IMR-90 (cell line): ENCODE data around the gene CPLX4. TPM values are rescaled to one million over a fixed set of nuclear protein-coding genes. Genes with fewer than 3 reads are reported as not detected.
A peak's percentile ranks its signal among the peaks of the same experiment; 100 is the strongest.

ENCODE experiments used
- ATAC-seq: fragments of 200-7000 bp; cut with Tn5 transposase; 2 replicates; pipeline ENCODE4 v1.9.1; 2020; ENCODE audit warnings: low read depth, mild to moderate bottlenecking, moderate library complexity
- BruUV-seq: library from RNA; stranded (reverse); fragments of 400-500 nt; replicated peaks from 2 replicates; lab custom pipeline; 2021; lab: Mats Ljungman, UMichigan
- CTCF ChIA-PET: fragments of 300-600 bp; formaldehyde crosslinking; extraction: SDS; loops from one replicate; lab custom pipeline; 2021; ENCODE audit warnings: antibody characterized with exemption; lab: Yijun Ruan, JAX
- POLR2A ChIA-PET: fragments of 300-600 bp; sonication (Branson Sonifier 250); formaldehyde crosslinking; loops from one replicate; lab custom pipeline; 2022; ENCODE audit warnings: antibody characterized with exemption; ENCODE audit not compliant: unreplicated experiment; lab: Charles Lee
- DNase-seq: peaks from one replicate; pipeline ENCODE4 v3.0.0; 2013
- H2AFZ ChIP-seq: replicated peaks from 2 replicates; pipeline ENCODE3; 2013; ENCODE audit warnings: low read length, mild to moderate bottlenecking; ENCODE audit not compliant: poor library complexity
- H2AK5ac ChIP-seq: 2 replicates; pipeline ENCODE4 v1.6.1; 2013; ENCODE audit warnings: low read depth, low read length, inconsistent platforms
- H2AK9ac ChIP-seq: replicated peaks from 2 replicates; pipeline ENCODE3; 2013; ENCODE audit warnings: mild to moderate bottlenecking, low read depth, low read length, moderate library complexity; ENCODE audit not compliant: poor library complexity
- H2BK120ac ChIP-seq: 2 replicates; pipeline ENCODE4 v1.6.1; 2013; ENCODE audit warnings: low read depth, low read length, inconsistent platforms
- H2BK15ac ChIP-seq: 3 replicates; pipeline ENCODE4 v1.6.1; 2013; ENCODE audit warnings: low read depth, low read length, inconsistent platforms
- H2BK20ac ChIP-seq: 2 replicates; pipeline ENCODE4 v1.6.1; 2013; ENCODE audit warnings: low read depth, mild to moderate bottlenecking, inconsistent platforms, low read length, moderate library complexity
- H2BK5ac ChIP-seq: 2 replicates; pipeline ENCODE4 v1.6.1; 2013; ENCODE audit warnings: mild to moderate bottlenecking, low read depth, low read length, inconsistent platforms; ENCODE audit not compliant: poor library complexity, severe bottlenecking
- H3K14ac ChIP-seq: replicated peaks from 2 replicates; pipeline ENCODE4 v1.6.1; 2013; ENCODE audit warnings: low read depth, low read length, inconsistent platforms
- H3K18ac ChIP-seq: 2 replicates; pipeline ENCODE4 v1.6.1; 2013; ENCODE audit warnings: low read depth, low read length, control low read depth
- H3K23ac ChIP-seq: 2 replicates; pipeline ENCODE4 v1.6.1; 2013; ENCODE audit warnings: low read depth, low read length, inconsistent platforms
- H3K27ac ChIP-seq: 2 replicates; pipeline ENCODE4 v1.5.1; 2013; ENCODE audit warnings: mild to moderate bottlenecking, control low read depth, low read length; ENCODE audit not compliant: insufficient read depth
- H3K27me3 ChIP-seq: 2 replicates; pipeline ENCODE4 v1.6.1; 2013; ENCODE audit warnings: low read length; ENCODE audit not compliant: control insufficient read depth, insufficient read depth
- H3K36me3 ChIP-seq: 2 replicates; pipeline ENCODE4 v1.6.1; 2013; ENCODE audit warnings: low read length, mixed read lengths; ENCODE audit not compliant: control insufficient read depth, insufficient read depth
- H3K4ac ChIP-seq: 2 replicates; pipeline ENCODE4 v1.6.1; 2013; ENCODE audit warnings: low read depth, low read length, inconsistent platforms
- H3K4me1 ChIP-seq: 2 replicates; pipeline ENCODE4 v1.6.1; 2013; ENCODE audit warnings: low read length, mixed read lengths; ENCODE audit not compliant: control insufficient read depth, insufficient read depth
- H3K4me2 ChIP-seq: 2 replicates; pipeline ENCODE4 v1.6.1; 2013; ENCODE audit warnings: low read depth, mild to moderate bottlenecking, control low read depth, low read length, moderate library complexity
- H3K4me3 ChIP-seq: 2 replicates; pipeline ENCODE4 v1.5.1; 2013; ENCODE audit warnings: low read depth, mild to moderate bottlenecking, control low read depth, low read length, moderate library complexity; ENCODE audit not compliant: insufficient read depth
- H3K56ac ChIP-seq: 2 replicates; pipeline ENCODE4 v1.6.1; 2013; ENCODE audit warnings: low read length, inconsistent platforms; ENCODE audit not compliant: insufficient read depth; ENCODE audit errors: extremely low read depth
- H3K79me1 ChIP-seq, 2 experiments: 2 replicates each; pipeline ENCODE4 v1.6.1; 2013; ENCODE audit warnings: low read length in 2 of 2, inconsistent platforms in 1 of 2, low read depth in 1 of 2
- H3K9ac ChIP-seq: 2 replicates; pipeline ENCODE4 v1.6.1; 2013; ENCODE audit warnings: low read depth, low read length, control low read depth
- H3K9me1 ChIP-seq: 2 replicates; pipeline ENCODE4 v1.6.1; 2013; ENCODE audit warnings: low read length, inconsistent platforms; ENCODE audit not compliant: insufficient read depth
- H3K9me3 ChIP-seq: 2 replicates; pipeline ENCODE4 v1.6.1; 2013; ENCODE audit warnings: low read length; ENCODE audit not compliant: control insufficient read depth, insufficient read depth
- H4K20me1 ChIP-seq: 2 replicates; pipeline ENCODE4 v1.6.1; 2013; ENCODE audit warnings: low read length, inconsistent platforms; ENCODE audit not compliant: insufficient read depth
- H4K5ac ChIP-seq: 2 replicates; pipeline ENCODE4 v1.6.1; 2013; ENCODE audit warnings: mild to moderate bottlenecking, low read depth, low read length, control low read depth
- H4K8ac ChIP-seq, 2 experiments: 2 replicates each; pipeline ENCODE4 v1.6.1; 2013; ENCODE audit warnings: low read depth in 2 of 2, low read length in 2 of 2, control low read depth in 1 of 2, inconsistent platforms in 1 of 2
- H4K91ac ChIP-seq: 2 replicates; pipeline ENCODE4 v1.6.1; 2013; ENCODE audit warnings: low read depth, low read length, inconsistent platforms; ENCODE audit not compliant: insufficient read depth
- CEBPB ChIP-seq: IDR thresholded peaks from 2 replicates; pipeline ENCODE4 v1.6.1; 2012; ENCODE audit warnings: low read depth, low read length, improper control_type of control experiment
- FOS ChIP-seq: fragments of 150-350 bp; IDR thresholded peaks from 2 replicates; pipeline ENCODE4 v1.6.1; 2016; ENCODE audit warnings: low read depth, low read length
- POLR2A ChIP-seq: IDR thresholded peaks from 2 replicates; pipeline ENCODE4 v1.6.1; 2012; ENCODE audit warnings: mild to moderate bottlenecking, low read depth, low read length
- SMC3 ChIP-seq: fragments of 150-350 bp; IDR thresholded peaks from 2 replicates; pipeline ENCODE4 v1.6.1; 2016; ENCODE audit warnings: low read depth, mild to moderate bottlenecking, antibody characterized with exemption, low read length, moderate library complexity
- WGBS, 2 experiments: methylation state at CpG; one replicate each; pipeline versions ENCODE4 v1.1.5 to v1.1.7; 2013; ENCODE audit warnings: missing lambda C conversion rate in 2 of 2; ENCODE audit not compliant: insufficient read length in 1 of 2; ENCODE audit errors: extremely low coverage in 2 of 2; 5-methylcytosine and 5-hydroxymethylcytosine counted together
- dilution Hi-C: fragments of 300-500 bp; cut with HindIII; formaldehyde crosslinking; loops from one replicate; pipeline ENCODE4 v1.14.3; 2018; ENCODE audit warnings: low sequenced_read_pairs; ENCODE audit not compliant: unreplicated experiment
- in situ Hi-C: fragments of 300-500 bp; cut with MboI; formaldehyde crosslinking; loops from 3 replicates; pipeline ENCODE4 v1.14.3; 2019; ENCODE audit warnings: low sequenced_read_pairs, inconsistent platforms, mixed read lengths
- intact Hi-C: fragments of 100-400 bp; cut with micrococcal nuclease; formaldehyde crosslinking; loops from 2 replicates; pipeline ENCODE4 v1.10.0; 2022
- polyA plus RNA-seq, 3 experiments: library from polyadenylated mRNA; depleted of rRNA; stranded (reverse); fragments of >200 nt; gene quantifications; 2 replicates each; pipeline ENCODE4 v1.2.3, GENCODE V29; 2012; ENCODE audit warnings: low replicate concordance in 1 of 3
- total RNA-seq: library from RNA; depleted of rRNA; stranded (reverse); fragments of >200 nt; gene quantifications from 2 replicates; pipeline ENCODE4 v1.2.3, GENCODE V29; 2012
- TF ChIP-seq, protein P1 (sequence below): conservative IDR thresholded peaks from 2 replicates; pipeline ENCODE4 v1.5.1; 2012; ENCODE audit warnings: mild to moderate bottlenecking, low read depth, low read length, improper control_type of control experiment

CPLX4 gene
- total and polyA plus RNA-seq, 2 of the 4 experiments (the other 2 are of a cell fraction), result not detected

DNA sequence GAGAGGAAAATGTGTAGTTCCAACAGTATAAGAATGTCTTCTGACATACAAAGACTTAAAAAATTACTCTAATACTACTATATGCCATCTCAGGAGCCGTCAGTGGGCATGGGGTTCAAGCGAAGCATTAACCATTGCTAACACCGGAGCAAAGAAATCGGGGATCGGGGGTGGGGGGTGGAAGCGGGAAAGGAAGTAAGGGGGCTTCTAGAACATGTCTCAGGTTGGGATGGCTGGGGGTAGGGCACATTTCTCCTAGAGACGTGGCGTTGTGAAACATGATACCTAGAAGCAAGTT, 39.9 kb upstream of the CPLX4 start:
- no peaks in the 10 kb centered on the region; the same call in 1 of the 2 replicates for H3K4me1 ChIP-seq
- H3K9me3 ChIP-seq, result no peaks in the 10 kb centered on the region
- peak overlapping the region; percentile 91; the same call in 1 of the 2 replicates for H3K56ac ChIP-seq
- H3K36me3 ChIP-seq, result peaks cover 7% of the 10 kb centered on the region
- peaks cover 27% of the 10 kb centered on the region; the same call in 1 of the 2 replicates for H4K20me1 ChIP-seq
- H3K4me2 ChIP-seq, result peak overlapping the region; percentile 85
- H3K9ac ChIP-seq, result peak overlapping the region; percentile 100
- no TSS peak for BruUV-seq
- no peak overlapping the region for H2BK15ac ChIP-seq
- DNase-seq, result peak; percentile 82
- H3K79me1 ChIP-seq, result peaks cover 22 to 36% of the 10 kb centered on the region in 2 experiments; a peak in 3 of 4 replicates
- peaks cover 6% of the 10 kb centered on the region for H3K27me3 ChIP-seq
- ChIA-PET POLR2A (no interaction called here), CTCF (no interaction called here)
- H4K8ac ChIP-seq, result peak overlapping the region; percentile 88 to 92
- in situ Hi-C loops (no loop called here), dilution Hi-C loops (no loop called here), intact Hi-C loops (loop anchor here (5.0 kb wide), 1 partner anchor 464 kb away; no protein-coding TSS in a partner anchor)
- no peaks in the 10 kb centered on the region for H3K9me1 ChIP-seq
- H2BK5ac ChIP-seq, result peak overlapping the region; percentile 94
- H3K27ac ChIP-seq, result peak overlapping the region; percentile 97
- H3K18ac ChIP-seq, result peak overlapping the region; percentile 86; the same call in 1 of the 2 replicates
- peak overlapping the region; percentile 93 for H3K14ac ChIP-seq
- peak overlapping the region; percentile 87; the same call in 1 of the 2 replicates for H4K5ac ChIP-seq
- peak overlapping the region; percentile 99 for H3K4me3 ChIP-seq
- peak overlapping the region; percentile 77 for H4K91ac ChIP-seq
- ATAC-seq, result no peak; the same call in 1 of the 2 replicates
- H3K23ac ChIP-seq, result peak overlapping the region; percentile 86
- peak overlapping the region; percentile 91 for H2AK5ac ChIP-seq
- H2AK9ac ChIP-seq, result peak overlapping the region; percentile 99
- peak overlapping the region; percentile 97 for H3K4ac ChIP-seq
- no peak overlapping the region for H2BK20ac ChIP-seq
- H2BK120ac ChIP-seq, result 0 out of 2 replicates have a peak overlapping the region, but pooled peaks have one; percentile 48
- H2AFZ ChIP-seq, result peak overlapping the region; percentile 97
- TF ChIP-seq, protein P1, sequence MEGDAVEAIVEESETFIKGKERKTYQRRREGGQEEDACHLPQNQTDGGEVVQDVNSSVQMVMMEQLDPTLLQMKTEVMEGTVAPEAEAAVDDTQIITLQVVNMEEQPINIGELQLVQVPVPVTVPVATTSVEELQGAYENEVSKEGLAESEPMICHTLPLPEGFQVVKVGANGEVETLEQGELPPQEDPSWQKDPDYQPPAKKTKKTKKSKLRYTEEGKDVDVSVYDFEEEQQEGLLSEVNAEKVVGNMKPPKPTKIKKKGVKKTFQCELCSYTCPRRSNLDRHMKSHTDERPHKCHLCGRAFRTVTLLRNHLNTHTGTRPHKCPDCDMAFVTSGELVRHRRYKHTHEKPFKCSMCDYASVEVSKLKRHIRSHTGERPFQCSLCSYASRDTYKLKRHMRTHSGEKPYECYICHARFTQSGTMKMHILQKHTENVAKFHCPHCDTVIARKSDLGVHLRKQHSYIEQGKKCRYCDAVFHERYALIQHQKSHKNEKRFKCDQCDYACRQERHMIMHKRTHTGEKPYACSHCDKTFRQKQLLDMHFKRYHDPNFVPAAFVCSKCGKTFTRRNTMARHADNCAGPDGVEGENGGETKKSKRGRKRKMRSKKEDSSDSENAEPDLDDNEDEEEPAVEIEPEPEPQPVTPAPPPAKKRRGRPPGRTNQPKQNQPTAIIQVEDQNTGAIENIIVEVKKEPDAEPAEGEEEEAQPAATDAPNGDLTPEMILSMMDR, result no peak
- no peak for TF ChIP-seq POLR2A
- peak; percentile 4; the same call in 1 of the 2 replicates for TF ChIP-seq CEBPB
- no peak for TF ChIP-seq FOS
- no peak for TF ChIP-seq SMC3
- 0% methylated on average over 4 of the region's 8 CpGs; no CpG with 5 or more reads in 1 of the 2 experiments for WGBS, 2 experiments
